K562 (cell line): ENCODE data around the gene ACTN2.

Experiments used
- BCL6 ChIP-seq: fragments of 250-450 bp; sonication (Bioruptor Pico); IDR thresholded peaks from 2 replicates; pipeline ENCODE4 v1.4.0; 2020
- CAMTA2 ChIP-seq: fragments of 250-450 bp; sonication (Bioruptor Pico); conservative IDR thresholded peaks from 2 replicates; pipeline ENCODE4 v1.5.1; 2022
- TF ChIP-seq, protein P1 (sequence below), 2 experiments: fragments of 450-650 bp; formaldehyde crosslinking in 1 of 2; IDR thresholded peaks; 2 replicates each; pipeline versions ENCODE4 v1.4.0 to v1.6.1; 2014 to 2020; ENCODE audit warnings: mild to moderate bottlenecking in 2 of 2, borderline replicate concordance in 1 of 2, low read depth in 1 of 2

DNA sequence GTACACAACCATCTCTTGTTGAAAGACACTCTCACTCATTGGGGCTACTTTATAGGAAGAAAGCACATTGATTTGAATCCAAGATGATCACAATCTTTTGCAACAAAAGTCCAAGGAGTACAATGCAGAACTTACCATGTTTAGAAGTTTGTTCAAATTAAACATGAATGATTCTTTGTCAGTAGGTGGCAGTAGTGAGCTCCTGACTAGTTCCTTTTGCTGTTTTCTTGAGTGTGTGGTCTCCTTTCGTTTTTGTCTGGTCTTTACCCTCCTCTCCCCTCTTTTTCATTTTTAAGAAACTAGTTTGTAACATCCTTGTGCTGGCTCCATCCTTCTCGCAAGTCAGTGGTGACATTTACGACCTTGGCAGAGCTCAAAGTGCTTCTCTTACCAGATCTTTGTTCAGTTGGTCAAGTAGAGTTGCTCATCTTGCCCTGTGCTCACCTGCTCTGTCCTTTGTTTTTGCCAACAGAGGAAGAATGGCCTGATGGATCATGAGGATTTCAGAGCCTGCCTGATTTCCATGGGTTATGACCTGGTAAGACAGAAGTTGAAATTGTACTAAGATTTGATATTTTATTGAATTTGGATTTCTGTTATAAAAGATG, 73.1 kb downstream of the ACTN2 start:
- TF ChIP-seq, protein P1, sequence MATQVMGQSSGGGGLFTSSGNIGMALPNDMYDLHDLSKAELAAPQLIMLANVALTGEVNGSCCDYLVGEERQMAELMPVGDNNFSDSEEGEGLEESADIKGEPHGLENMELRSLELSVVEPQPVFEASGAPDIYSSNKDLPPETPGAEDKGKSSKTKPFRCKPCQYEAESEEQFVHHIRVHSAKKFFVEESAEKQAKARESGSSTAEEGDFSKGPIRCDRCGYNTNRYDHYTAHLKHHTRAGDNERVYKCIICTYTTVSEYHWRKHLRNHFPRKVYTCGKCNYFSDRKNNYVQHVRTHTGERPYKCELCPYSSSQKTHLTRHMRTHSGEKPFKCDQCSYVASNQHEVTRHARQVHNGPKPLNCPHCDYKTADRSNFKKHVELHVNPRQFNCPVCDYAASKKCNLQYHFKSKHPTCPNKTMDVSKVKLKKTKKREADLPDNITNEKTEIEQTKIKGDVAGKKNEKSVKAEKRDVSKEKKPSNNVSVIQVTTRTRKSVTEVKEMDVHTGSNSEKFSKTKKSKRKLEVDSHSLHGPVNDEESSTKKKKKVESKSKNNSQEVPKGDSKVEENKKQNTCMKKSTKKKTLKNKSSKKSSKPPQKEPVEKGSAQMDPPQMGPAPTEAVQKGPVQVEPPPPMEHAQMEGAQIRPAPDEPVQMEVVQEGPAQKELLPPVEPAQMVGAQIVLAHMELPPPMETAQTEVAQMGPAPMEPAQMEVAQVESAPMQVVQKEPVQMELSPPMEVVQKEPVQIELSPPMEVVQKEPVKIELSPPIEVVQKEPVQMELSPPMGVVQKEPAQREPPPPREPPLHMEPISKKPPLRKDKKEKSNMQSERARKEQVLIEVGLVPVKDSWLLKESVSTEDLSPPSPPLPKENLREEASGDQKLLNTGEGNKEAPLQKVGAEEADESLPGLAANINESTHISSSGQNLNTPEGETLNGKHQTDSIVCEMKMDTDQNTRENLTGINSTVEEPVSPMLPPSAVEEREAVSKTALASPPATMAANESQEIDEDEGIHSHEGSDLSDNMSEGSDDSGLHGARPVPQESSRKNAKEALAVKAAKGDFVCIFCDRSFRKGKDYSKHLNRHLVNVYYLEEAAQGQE (IDR thresholded peaks at IDR 0.05; ENCODE audit: borderline replicate concordance): peak; percentile 46; the same call in 1 of the 2 replicates
- TF ChIP-seq, protein P1 (CRISPR knock-in tag; IDR thresholded peaks at IDR 0.05; ENCODE audit: low read depth): no peak
- TF ChIP-seq CAMTA2 (CRISPR knock-in tag): no peak
- TF ChIP-seq BCL6 (CRISPR knock-in tag): no peak
